ENCODE data around the gene IRX6. TPM values are rescaled to one million over a fixed set of nuclear protein-coding genes. Genes with fewer than 3 reads are reported as not detected.

The IRX6 gene
- total RNA-seq, 2 donors from 2014 or later: not detected

- Histone ChIP-seq H3K36me3 (no peaks in the 10 kb centered on the region), H3K4me1 (ENCODE audit: control insufficient read depth in 1 of 2, low read depth in 2 of 2) (no peaks in the 10 kb centered on the region), H3K4me3 (no peak overlapping the region), H3K27me3 (replicated peaks; ENCODE audit: insufficient read depth) (no peaks in the 10 kb centered on the region), H3K9me3 (no peaks in the 10 kb centered on the region), H3K27ac (no peak overlapping the region)
- DNase-seq (ENCODE audit: low spot score) (no peak), ATAC-seq (ENCODE audit: insufficient number of reproducible peaks, low FRiP score, low read depth) (no peak)
- no peak for TF ChIP-seq CTCF (IDR thresholded peaks at IDR 0.05)
Observed at GRCh38 chr16:55359946-55360345, 35.9 kb downstream of the IRX6 start.

- ATAC-seq (ENCODE audit: insufficient number of reproducible peaks, low FRiP score, low read depth) (no peak), DNase-seq (ENCODE audit: low spot score) (no peak)
- no peaks in the 10 kb centered on the region for H3K36me3 ChIP-seq
- H3K27ac ChIP-seq: no peak overlapping the region
- TF ChIP-seq CTCF (IDR thresholded peaks at IDR 0.05): no peak
- no peaks in the 10 kb centered on the region for H3K9me3 ChIP-seq
- peaks cover 27 to 37% of the 10 kb centered on the region in 2 donors for H3K4me1 ChIP-seq (ENCODE audit: control insufficient read depth in 1 of 2, low read depth in 2 of 2)
- no peak overlapping the region for H3K4me3 ChIP-seq
- no peaks in the 10 kb centered on the region for H3K27me3 ChIP-seq (replicated peaks; ENCODE audit: insufficient read depth)
Observed at GRCh38 chr16:55364811-55365210, 40.8 kb downstream of the IRX6 start.

GRCh38 chr16:55367301-55367811 lies 43.4 kb downstream of the IRX6 start:
- Histone ChIP-seq H3K4me1 (ENCODE audit: control insufficient read depth in 1 of 2, low read depth in 2 of 2) (peaks cover 30 to 57% of the 10 kb centered on the region in 2 donors), H3K27ac (peak overlapping the region; percentile 3 to 48), H3K36me3 (no peaks in the 10 kb centered on the region), H3K9me3 (no peaks in the 10 kb centered on the region), H3K4me3 (peak overlapping the region; percentile 23), H3K27me3 (replicated peaks; ENCODE audit: insufficient read depth) (no peaks in the 10 kb centered on the region)
- ATAC-seq (ENCODE audit: insufficient number of reproducible peaks, low FRiP score, low read depth): no peak
- DNase-seq (ENCODE audit: low spot score): no peak
- TF ChIP-seq CTCF (IDR thresholded peaks at IDR 0.05): no peak

GRCh38 chr16:55367866-55368603 lies 44.0 kb downstream of the IRX6 start:
- Histone ChIP-seq H3K27me3 (replicated peaks; ENCODE audit: insufficient read depth) (no peaks in the 10 kb centered on the region), H3K4me1 (ENCODE audit: control insufficient read depth in 1 of 2, low read depth in 2 of 2) (peaks cover 30 to 59% of the 10 kb centered on the region in 2 donors), H3K4me3 (peak overlapping the region; percentile 23), H3K9me3 (no peaks in the 10 kb centered on the region), H3K27ac (peak overlapping the region in 1 of 2 donors; percentile 48), H3K36me3 (no peaks in the 10 kb centered on the region)
- DNase-seq (ENCODE audit: low spot score) (no peak), ATAC-seq (ENCODE audit: insufficient number of reproducible peaks, low FRiP score, low read depth) (no peak)
- TF ChIP-seq CTCF (IDR thresholded peaks at IDR 0.05): no peak

GRCh38 chr16:55369151-55369550 lies 45.1 kb downstream of the IRX6 start:
- Histone ChIP-seq H3K27ac (no peak overlapping the region), H3K4me3 (no peak overlapping the region), H3K4me1 (ENCODE audit: control insufficient read depth in 1 of 2, low read depth in 2 of 2) (peaks cover 30 to 59% of the 10 kb centered on the region in 2 donors), H3K27me3 (replicated peaks; ENCODE audit: insufficient read depth) (no peaks in the 10 kb centered on the region), H3K36me3 (no peaks in the 10 kb centered on the region), H3K9me3 (no peaks in the 10 kb centered on the region)
- no peak for DNase-seq (ENCODE audit: low spot score)
- TF ChIP-seq CTCF (IDR thresholded peaks at IDR 0.05): no peak
- no peak for ATAC-seq (ENCODE audit: insufficient number of reproducible peaks, low FRiP score, low read depth)
